Heart left ventricle (tissue), 13 donors: ENCODE data around the gene ARL10.

Experiments
- POLR2A ChIP-seq, 2 donors: fragments of 450-650 bp; IDR thresholded peaks; one replicate each; pipeline ENCODE4 v1.6.1; 2017; ENCODE audit warnings: antibody characterized with exemption in 2 of 2, mild to moderate bottlenecking in 2 of 2, moderate library complexity in 2 of 2
- TF ChIP-seq, protein P1 (sequence below), 12 donors: fragments of 200-600 bp; sonication (generic) in 4 of 12; IDR thresholded peaks; one replicate each; pipeline versions ENCODE4 v1.5.0 to v1.8.0; 2018 to 2022; ENCODE audit warnings: antibody characterized with exemption in 12 of 12, mild to moderate bottlenecking in 5 of 12
- donor health status: ischemic (EF 13 %, LVEDD 7.1; RV severe dilation, severe dysfunction).
- donor health status: DM: no; HTN: yes; CAD: no.
- donor health status: DM: no; HTN: no; CAD: no.
- donor health status: ischemic (EF 25% LVEDD 6.9; RV normal size, moderate dysfunction).
- donor health status: ischemic (EF 25% LVEDD 5.7; RV mildly dilated, moderate dysfunction).
- donor health status: ischemic (EF 35%, LVEDD 5.7; RV mildly dilated, moderate dysfunction).
- donor health status: nonischemic (EF 11% LVEDD 7.7; RV severe dilation, severe dysfunction).
- donor health status: DM: yes; HTN: yes; CAD: no.
- donor health status: PGD.
- donor health status: ischemic (EF 29% LVEDD 5.4; RV normal size, mild dysfunction).
- donor health status: nonischemic (EF 23%, LVEDD 6.1; RV moderate dilation, normal function).

DNA sequence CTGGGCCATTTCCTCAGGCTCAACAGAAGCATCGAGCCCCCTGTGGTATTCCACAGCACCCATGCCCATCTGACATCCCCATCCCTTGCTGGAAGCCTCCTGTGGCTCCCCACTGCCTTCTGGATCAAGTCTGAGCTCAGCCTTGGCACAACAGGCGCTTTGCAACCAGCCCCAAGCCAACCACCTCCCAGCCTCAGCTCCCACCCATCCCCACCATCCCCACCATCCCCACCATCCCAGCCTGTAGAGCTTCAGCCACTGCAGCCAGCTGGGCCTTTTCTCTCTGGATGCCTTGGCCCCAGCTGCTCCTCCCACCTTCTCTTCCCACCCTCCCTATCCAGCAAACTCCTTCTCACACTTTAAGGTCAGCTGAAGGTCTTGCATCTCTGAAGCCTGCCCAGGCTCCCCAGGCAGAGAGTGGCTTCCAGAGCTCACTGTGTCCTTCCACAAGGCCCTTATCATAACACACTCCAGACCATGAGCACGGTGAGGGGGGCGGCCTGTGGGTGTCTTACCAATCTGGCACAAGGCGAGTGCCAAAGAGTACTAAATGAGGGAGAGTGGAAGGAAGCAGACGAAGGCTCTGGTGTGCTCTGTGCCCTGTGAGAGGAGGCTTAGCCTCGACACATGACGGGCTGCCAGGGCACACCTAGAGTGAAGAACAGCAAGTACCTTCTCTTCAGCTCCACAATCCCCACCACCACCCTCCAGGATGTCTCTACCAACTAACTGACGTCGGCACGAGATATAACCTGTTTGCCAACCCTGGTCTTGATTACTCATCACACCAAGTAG lies 29.8 kb downstream of the ARL10 start:
- TF ChIP-seq, protein P1, sequence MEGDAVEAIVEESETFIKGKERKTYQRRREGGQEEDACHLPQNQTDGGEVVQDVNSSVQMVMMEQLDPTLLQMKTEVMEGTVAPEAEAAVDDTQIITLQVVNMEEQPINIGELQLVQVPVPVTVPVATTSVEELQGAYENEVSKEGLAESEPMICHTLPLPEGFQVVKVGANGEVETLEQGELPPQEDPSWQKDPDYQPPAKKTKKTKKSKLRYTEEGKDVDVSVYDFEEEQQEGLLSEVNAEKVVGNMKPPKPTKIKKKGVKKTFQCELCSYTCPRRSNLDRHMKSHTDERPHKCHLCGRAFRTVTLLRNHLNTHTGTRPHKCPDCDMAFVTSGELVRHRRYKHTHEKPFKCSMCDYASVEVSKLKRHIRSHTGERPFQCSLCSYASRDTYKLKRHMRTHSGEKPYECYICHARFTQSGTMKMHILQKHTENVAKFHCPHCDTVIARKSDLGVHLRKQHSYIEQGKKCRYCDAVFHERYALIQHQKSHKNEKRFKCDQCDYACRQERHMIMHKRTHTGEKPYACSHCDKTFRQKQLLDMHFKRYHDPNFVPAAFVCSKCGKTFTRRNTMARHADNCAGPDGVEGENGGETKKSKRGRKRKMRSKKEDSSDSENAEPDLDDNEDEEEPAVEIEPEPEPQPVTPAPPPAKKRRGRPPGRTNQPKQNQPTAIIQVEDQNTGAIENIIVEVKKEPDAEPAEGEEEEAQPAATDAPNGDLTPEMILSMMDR (IDR thresholded peaks at IDR 0.05), result no peak
- no peak for TF ChIP-seq POLR2A (IDR thresholded peaks at IDR 0.05)
